ENCODE data around the gene XKR7. TPM values are rescaled to one million over a fixed set of nuclear protein-coding genes. Genes with fewer than 3 reads are reported as not detected.

Gene XKR7
- polyA plus RNA-seq, 1 donor from 2014 or later, result 9.6 TPM

GRCh38 chr20:32034581-32035425 is 66.9 kb downstream of the XKR7 start:
- Histone ChIP-seq H3K9me2 (ENCODE audit: insufficient read depth, low read length) (no peaks in the 10 kb centered on the region), H3K36me3 (ENCODE audit: insufficient read depth, low read length) (no peaks in the 10 kb centered on the region), H2AFZ (ENCODE audit: low read depth, low read length) (no peak overlapping the region), H3F3A (ENCODE audit: insufficient read depth, low read length, poor library complexity, severe bottlenecking) (no peaks in the 10 kb centered on the region), H3K4me3 (ENCODE audit: low read length) (no peak overlapping the region), H3K9ac (ENCODE audit: low read length) (no peak overlapping the region), H3K27ac (ENCODE audit: low read length) (no peak overlapping the region), H3K9me3 (ENCODE audit: low read length) (no peaks in the 10 kb centered on the region), H3K27me3 (ENCODE audit: insufficient read depth, low read depth, low read length) (peaks cover 20% of the 10 kb centered on the region), H4K20me1 (ENCODE audit: insufficient read depth) (no peaks in the 10 kb centered on the region), H3K4me2 (ENCODE audit: low read length) (no peak overlapping the region), H3K79me2 (replicated peaks; ENCODE audit: insufficient read depth, low read length) (no peaks in the 10 kb centered on the region)
- no peak for TF ChIP-seq SMC3 (conservative IDR thresholded peaks at IDR 0.05; ENCODE audit: poor library complexity)
- TF ChIP-seq MXI1 (conservative IDR thresholded peaks at IDR 0.05; ENCODE audit: poor library complexity, severe bottlenecking), result no peak
- TF ChIP-seq RAD21 (conservative IDR thresholded peaks at IDR 0.05), result no peak
- TF ChIP-seq POLR2AphosphoS5 (IDR thresholded peaks at IDR 0.05), result no peak
- no peak for TF ChIP-seq CTCF (IDR thresholded peaks at IDR 0.05; ENCODE audit: poor library complexity, severe bottlenecking)
- TF ChIP-seq EZH2 (IDR thresholded peaks at IDR 0.05; ENCODE audit: borderline replicate concordance, insufficient read depth, low read length, poor library complexity, severe bottlenecking), result no peak
- no peak for TF ChIP-seq EP300 (conservative IDR thresholded peaks at IDR 0.05; ENCODE audit: poor library complexity, severe bottlenecking)
- TF ChIP-seq TAF1 (IDR thresholded peaks at IDR 0.05; ENCODE audit: low read depth), result no peak
- no peak for TF ChIP-seq REST (IDR thresholded peaks at IDR 0.05; ENCODE audit: borderline replicate concordance)

- Histone ChIP-seq H3K4me3 (ENCODE audit: low read length) (no peak overlapping the region), H3K27ac (ENCODE audit: low read length) (no peak overlapping the region), H3K4me2 (ENCODE audit: low read length) (no peak overlapping the region), H3K9ac (ENCODE audit: low read length) (no peak overlapping the region), H3K9me2 (ENCODE audit: insufficient read depth, low read length) (no peaks in the 10 kb centered on the region), H3F3A (ENCODE audit: insufficient read depth, low read length, poor library complexity, severe bottlenecking) (no peaks in the 10 kb centered on the region), H4K20me1 (ENCODE audit: insufficient read depth) (no peaks in the 10 kb centered on the region), H3K36me3 (ENCODE audit: insufficient read depth, low read length) (no peaks in the 10 kb centered on the region), H3K9me3 (ENCODE audit: low read length) (no peaks in the 10 kb centered on the region), H3K79me2 (replicated peaks; ENCODE audit: insufficient read depth, low read length) (no peaks in the 10 kb centered on the region), H3K27me3 (ENCODE audit: insufficient read depth, low read depth, low read length) (peaks cover 20% of the 10 kb centered on the region), H2AFZ (ENCODE audit: low read depth, low read length) (no peak overlapping the region)
- TF ChIP-seq EP300 (conservative IDR thresholded peaks at IDR 0.05; ENCODE audit: poor library complexity, severe bottlenecking), result no peak
- no peak for TF ChIP-seq POLR2AphosphoS5 (IDR thresholded peaks at IDR 0.05)
- no peak for TF ChIP-seq TAF1 (IDR thresholded peaks at IDR 0.05; ENCODE audit: low read depth)
- TF ChIP-seq RAD21 (conservative IDR thresholded peaks at IDR 0.05), result no peak
- TF ChIP-seq CTCF (IDR thresholded peaks at IDR 0.05; ENCODE audit: poor library complexity, severe bottlenecking), result no peak
- TF ChIP-seq SMC3 (conservative IDR thresholded peaks at IDR 0.05; ENCODE audit: poor library complexity), result no peak
- no peak for TF ChIP-seq EZH2 (IDR thresholded peaks at IDR 0.05; ENCODE audit: borderline replicate concordance, insufficient read depth, low read length, poor library complexity, severe bottlenecking)
- no peak for TF ChIP-seq REST (IDR thresholded peaks at IDR 0.05; ENCODE audit: borderline replicate concordance)
- no peak for TF ChIP-seq MXI1 (conservative IDR thresholded peaks at IDR 0.05; ENCODE audit: poor library complexity, severe bottlenecking)
Measured at GRCh38 chr20:32035426-32035779, 67.5 kb downstream of the XKR7 start.
